B cell (primary cell): ENCODE results near the gene HLA-DMA. TPM values are rescaled to one million over a fixed set of nuclear protein-coding genes. Genes with fewer than 3 reads are reported as not detected.
A peak's percentile ranks its signal among the peaks of the same experiment; 100 is the strongest.

Experiments
- ATAC-seq: fragments of 200-7000 bp; cut with Tn5 transposase; one replicate; pipeline ENCODE4 v1.10.0; 2021; ENCODE audit warnings: low read depth, mild to moderate bottlenecking, moderate number of reproducible peaks, moderate library complexity
- CTCF ChIA-PET: fragments of 350-600 bp; sonication (Branson Sonifier 250); formaldehyde crosslinking; loops from one replicate; lab custom pipeline; 2021; ENCODE audit warnings: antibody characterized with exemption, inconsistent platforms; lab: Charles Lee
- POLR2A ChIA-PET: fragments of 350-600 bp; sonication (Branson Sonifier 250); formaldehyde crosslinking; loops from one replicate; lab custom pipeline; 2021; ENCODE audit warnings: antibody characterized with exemption; lab: Charles Lee
- DNase-seq: peaks from one replicate; pipeline ENCODE4 v3.0.0; 2013
- H2AFZ ChIP-seq: 2 replicates; pipeline ENCODE4 v1.6.1; 2012; ENCODE audit warnings: mild to moderate bottlenecking, low read depth, low read length; ENCODE audit not compliant: insufficient read depth, poor library complexity, severe bottlenecking
- H3K27ac ChIP-seq, 2 donors: 1 replicate in 1 of 2; 2 replicates in 1 of 2; pipeline ENCODE4 v1.5.1; 2012 to 2013; ENCODE audit warnings: low read length in 2 of 2, mild to moderate bottlenecking in 2 of 2, moderate library complexity in 1 of 2
- H3K27me3 ChIP-seq, 4 experiments: fragments of 200-600 bp in 1 of 4; sonication (generic) in 1 of 4; replicated peaks in 1 of 4; 1 replicate in 2 of 4; 2 replicates in 2 of 4; pipeline versions ENCODE4 v1.6.1 to v1.7.0; 2013 to 2016; ENCODE audit warnings: low read length in 3 of 4, mild to moderate bottlenecking in 2 of 4, mixed read lengths in 1 of 4, moderate library complexity in 1 of 4; ENCODE audit not compliant: insufficient read depth in 4 of 4, control insufficient read depth in 3 of 4; ENCODE audit errors: control extremely low read depth in 1 of 4
- H3K36me3 ChIP-seq, 2 experiments: replicated peaks in 1 of 2; 1 replicate in 1 of 2; 2 replicates in 1 of 2; pipeline versions ENCODE4 v1.6.1 to v1.7.1; 2013; ENCODE audit warnings: low read length in 1 of 2; ENCODE audit not compliant: insufficient read depth in 2 of 2, control insufficient read depth in 1 of 2; ENCODE audit errors: control extremely low read depth in 1 of 2, extremely low read depth in 1 of 2
- H3K4me1 ChIP-seq, 2 donors: fragments of 200-600 bp in 1 of 2; sonication (generic) in 1 of 2; 1 replicate in 1 of 2; 2 replicates in 1 of 2; pipeline versions ENCODE4 v1.5.1 to v1.6.1; 2013 to 2017; ENCODE audit warnings: low read length in 2 of 2; ENCODE audit not compliant: control insufficient read depth in 2 of 2, insufficient read depth in 2 of 2
- H3K4me2 ChIP-seq: replicated peaks from 2 replicates; pipeline ENCODE3; 2012; ENCODE audit warnings: mild to moderate bottlenecking, low read depth, low read length; ENCODE audit not compliant: poor library complexity, severe bottlenecking
- H3K4me3 ChIP-seq, 5 experiments: fragments of 200-600 bp in 1 of 5; sonication (generic) in 1 of 5; 1 replicate in 3 of 5; 2 replicates in 2 of 5; pipeline versions ENCODE4 v1.5.1 to v1.7.0; 2011 to 2016; ENCODE audit warnings: low read length in 4 of 5, mild to moderate bottlenecking in 4 of 5, low read depth in 2 of 5, control low read depth in 1 of 5, moderate library complexity in 1 of 5; ENCODE audit not compliant: insufficient read depth in 1 of 5; ENCODE audit errors: control extremely low read depth in 1 of 5, extremely low read depth in 1 of 5
- H3K79me2 ChIP-seq: fragments of 200-600 bp; sonication (generic); one replicate; pipeline ENCODE4 v1.6.0; 2016; ENCODE audit warnings: low read length; ENCODE audit not compliant: control insufficient read depth, insufficient read depth
- H3K9ac ChIP-seq: fragments of 200-600 bp; sonication (generic); 2 replicates; pipeline ENCODE4 v1.6.1; 2017; ENCODE audit warnings: mild to moderate bottlenecking, low read length, moderate library complexity
- H3K9me3 ChIP-seq, 3 donors: one replicate each; pipeline versions ENCODE4 v1.6.1 to v1.7.1; 2013; ENCODE audit warnings: low read length in 2 of 3; ENCODE audit not compliant: control insufficient read depth in 2 of 3, insufficient read depth in 1 of 3; ENCODE audit errors: control extremely low read depth in 1 of 3
- H4K20me1 ChIP-seq: 2 replicates; pipeline ENCODE4 v1.6.0; 2012; ENCODE audit warnings: mild to moderate bottlenecking, low read length; ENCODE audit not compliant: insufficient read depth, control insufficient read depth, poor library complexity, severe bottlenecking
- H3K27ac Mint-ChIP-seq: one replicate; pipeline ENCODE4 v1.8.0; 2021; ENCODE audit warnings: mixed read lengths
- H3K27me3 Mint-ChIP-seq: one replicate; pipeline ENCODE4 v1.8.0; 2021; ENCODE audit warnings: mixed read lengths
- H3K4me1 Mint-ChIP-seq: one replicate; pipeline ENCODE4 v1.8.0; 2021; ENCODE audit warnings: mixed read lengths
- H3K4me3 Mint-ChIP-seq: one replicate; pipeline ENCODE4 v1.8.0; 2021; ENCODE audit warnings: mixed read lengths
- H3K9me3 Mint-ChIP-seq: one replicate; pipeline ENCODE4 v1.8.0; 2022; ENCODE audit warnings: mixed read lengths; ENCODE audit not compliant: insufficient read depth
- CTCF ChIP-seq: fragments of 200-600 bp; IDR thresholded peaks from one replicate; pipeline ENCODE4 v1.8.0; 2022; ENCODE audit warnings: antibody characterized with exemption, mild to moderate bottlenecking
- EZH2 ChIP-seq: IDR thresholded peaks from 2 replicates; pipeline ENCODE4 v1.6.1; 2012; ENCODE audit warnings: borderline replicate concordance, low read depth, mild to moderate bottlenecking, moderate library complexity, low read length; ENCODE audit not compliant: insufficient read depth, poor library complexity, severe bottlenecking
- WGBS: methylation state at CpG from one replicate; pipeline ENCODE4 v1.1.5; 2013; ENCODE audit warnings: missing lambda C conversion rate; ENCODE audit not compliant: insufficient coverage; 5-methylcytosine and 5-hydroxymethylcytosine counted together
- intact Hi-C: fragments of 100-400 bp; cut with micrococcal nuclease; formaldehyde crosslinking; loops from one replicate; pipeline ENCODE4 v1.10.0; 2022
- polyA plus RNA-seq: library from polyadenylated mRNA; depleted of rRNA; stranded (reverse); fragments of >200 nt; gene quantifications from 2 replicates; pipeline ENCODE4 v1.2.3, GENCODE V29; 2012
- total RNA-seq, 2 donors: library from RNA; stranded (reverse); fragments of 120-200 nt in 1 of 2; gene quantifications; 1 replicate in 1 of 2; 2 replicates in 1 of 2; pipeline versions ENCODE4 v1.2.3 to v1.2.4, GENCODE V29; 2013 to 2022

Gene HLA-DMA
- total and polyA plus RNA-seq, 2 donors (not counting 1 experiment from before 2014, with no cell fraction given), result 558 to 925 TPM

- H2AFZ ChIP-seq, result no peak overlapping the region
- H3K9me3 ChIP-seq, result no peaks in the 10 kb centered on the region
- Mint-ChIP-seq H3K9me3 (no peaks in the 10 kb centered on the region), H3K4me1 (peaks cover 52% of the 10 kb centered on the region), H3K4me3 (peak overlapping the region; percentile 42), H3K27ac (peak overlapping the region; percentile 61), H3K27me3 (no peaks in the 10 kb centered on the region)
- no peak for TF ChIP-seq CTCF
- TF ChIP-seq EZH2, result no peak
- CTCF ChIA-PET, result interaction anchor here (0.8 to 28.4 kb wide), 5 partner anchors 9 to 151 kb away, joined by 3 to 822 read pairs (median 3); partner anchors contain the start of gene HLA-DMA
- H3K4me2 ChIP-seq, result peak overlapping the region; percentile 88
- DNase-seq (no peak), ATAC-seq (no peak)
- peaks cover 85% of the 10 kb centered on the region for H4K20me1 ChIP-seq
- no peaks in the 10 kb centered on the region for H3K27me3 ChIP-seq
- intact Hi-C loops, result no loop called here
- H3K36me3 ChIP-seq, result peaks cover 2 to 83% of the 10 kb centered on the region in 2 experiments
- 100% methylated on average over 1 of the region's 7 CpGs for WGBS
- H3K79me2 ChIP-seq, result peaks cover 85% of the 10 kb centered on the region
- POLR2A ChIA-PET, result interaction anchor here (1.1 to 11.8 kb wide), 2 partner anchors 22 to 117 kb away, joined by 5 to 349 read pairs; partner anchors contain the start of gene HLA-DMA
- H3K9ac ChIP-seq, result no peak overlapping the region
- no peak overlapping the region for H3K4me3 ChIP-seq
- H3K27ac ChIP-seq, result no peak overlapping the region
- peaks cover 29 to 38% of the 10 kb centered on the region in 2 donors for H3K4me1 ChIP-seq
Measured at GRCh38 chr6:32976334-32977069, 23.6 kb upstream of the HLA-DMA start.

- Mint-ChIP-seq H3K4me1 (peaks cover 52% of the 10 kb centered on the region), H3K27ac (peak overlapping the region; percentile 61), H3K9me3 (no peaks in the 10 kb centered on the region), H3K27me3 (no peaks in the 10 kb centered on the region), H3K4me3 (peak overlapping the region; percentile 96)
- CTCF ChIA-PET, result interaction anchor here (0.8 to 28.4 kb wide), 5 partner anchors 10 to 108 kb away, joined by 3 to 822 read pairs (median 3); partner anchors contain the start of gene HLA-DMA
- Histone ChIP-seq H3K9ac (no peak overlapping the region), H3K4me2 (peak overlapping the region; percentile 88), H3K4me1 (peaks cover 29 to 39% of the 10 kb centered on the region in 2 donors), H4K20me1 (peaks cover 83% of the 10 kb centered on the region), H3K36me3 (peaks cover 2 to 77% of the 10 kb centered on the region in 2 experiments), H3K27ac (peak overlapping the region in 1 of 2 donors; percentile 75), H2AFZ (no peak overlapping the region), H3K9me3 (no peaks in the 10 kb centered on the region), H3K27me3 (no peaks in the 10 kb centered on the region), H3K4me3 (no peak overlapping the region), H3K79me2 (peaks cover 89% of the 10 kb centered on the region)
- 100% methylated on average over 1 of the region's 2 CpGs for WGBS
- ATAC-seq (no peak), DNase-seq (peak; percentile 18)
- intact Hi-C loops, result no loop called here
- no peak for TF ChIP-seq CTCF
- no peak for TF ChIP-seq EZH2
- POLR2A ChIA-PET, result interaction anchor here (11.8 kb wide), 1 partner anchor 21 kb away, joined by 349 read pairs; the partner anchor contains the start of gene HLA-DMA
Measured at GRCh38 chr6:32975886-32976285, 23.0 kb upstream of the HLA-DMA start.
